HG03460 (cell line): ENCODE measurements around the gene UTP25.

Experiments
- ATAC-seq: cut with Tn5 transposase; IDR thresholded peaks from one replicate; pipeline ENCODE4 v1.9.1; 2021; ENCODE audit not compliant: unreplicated experiment

UTP25 gene

DNA sequence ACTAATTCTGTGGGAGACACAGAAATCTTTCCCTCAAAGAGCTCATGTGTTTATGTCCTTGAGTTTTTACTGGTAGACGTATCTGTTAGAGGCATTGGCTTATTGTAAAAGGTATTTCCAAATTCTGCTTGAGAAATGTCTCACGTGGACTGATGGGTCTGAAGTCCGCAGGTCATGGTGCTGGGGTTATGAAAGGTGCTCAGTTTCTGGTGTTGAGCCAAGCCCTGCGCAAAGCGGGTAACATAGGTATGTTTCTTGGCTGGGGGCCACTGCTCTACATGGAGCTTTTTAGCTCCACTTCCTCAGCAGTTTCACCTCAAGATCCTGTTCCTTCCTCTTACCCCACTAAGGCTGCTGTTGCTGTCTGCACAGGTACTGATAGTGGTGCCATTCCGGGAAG is 10.8 kb downstream of the UTP25 start:
- no peak for ATAC-seq

GRCh38 chr1:209839875-209840546 is 12.2 kb downstream of the UTP25 start:
- no peak for ATAC-seq

DNA sequence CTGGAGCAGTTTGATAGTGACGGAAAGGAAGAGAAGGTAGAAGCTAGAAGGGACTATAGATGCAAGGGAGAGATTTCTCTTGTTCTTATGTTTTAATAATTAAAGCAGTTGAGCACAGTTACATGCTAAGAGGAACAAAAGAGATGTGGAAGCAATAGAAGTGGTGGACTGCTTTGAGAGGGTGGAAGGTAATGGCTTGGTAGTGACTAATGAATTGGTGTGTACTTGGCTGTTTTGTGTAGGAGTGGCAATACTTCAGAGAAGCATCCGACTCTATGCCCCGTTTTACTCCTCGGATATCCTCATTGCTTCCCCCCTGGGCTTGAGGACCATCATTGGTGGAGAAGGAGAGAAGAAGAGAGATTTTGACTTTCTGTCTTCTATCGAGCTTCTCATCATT is 12.8 kb downstream of the UTP25 start:
- no peak for ATAC-seq

- ATAC-seq, result no peak
Measured at GRCh38 chr1:209844695-209845407, 17.1 kb downstream of the UTP25 start.

- ATAC-seq, result no peak
Measured at GRCh38 chr1:209845408-209845725, 17.6 kb downstream of the UTP25 start.

- no peak for ATAC-seq
Measured at GRCh38 chr1:209849388-209849787, 21.6 kb downstream of the UTP25 start.

- ATAC-seq, result peak; percentile 73
Measured at GRCh38 chr1:209850342-209850979, 22.7 kb downstream of the UTP25 start.

DNA sequence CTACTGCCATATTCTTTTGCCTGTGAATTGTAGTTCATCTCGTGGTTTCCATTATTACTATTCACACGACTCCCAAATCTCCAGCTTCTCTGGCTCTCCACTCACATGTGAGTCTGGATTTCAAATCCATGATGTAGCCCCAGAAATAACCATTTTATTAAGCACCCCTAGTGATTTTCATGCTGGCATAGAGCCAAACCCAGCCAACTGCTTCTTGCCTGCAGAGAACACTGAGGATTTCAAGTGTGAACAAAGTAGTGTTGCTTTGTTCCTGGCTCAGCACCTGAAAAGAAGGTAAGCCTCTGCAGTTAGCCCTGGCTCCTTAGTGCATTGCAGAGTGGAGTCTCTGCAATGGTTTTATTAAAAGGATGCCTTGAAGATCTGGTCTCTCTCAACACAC is 25.9 kb downstream of the UTP25 start:
- no peak for ATAC-seq

DNA sequence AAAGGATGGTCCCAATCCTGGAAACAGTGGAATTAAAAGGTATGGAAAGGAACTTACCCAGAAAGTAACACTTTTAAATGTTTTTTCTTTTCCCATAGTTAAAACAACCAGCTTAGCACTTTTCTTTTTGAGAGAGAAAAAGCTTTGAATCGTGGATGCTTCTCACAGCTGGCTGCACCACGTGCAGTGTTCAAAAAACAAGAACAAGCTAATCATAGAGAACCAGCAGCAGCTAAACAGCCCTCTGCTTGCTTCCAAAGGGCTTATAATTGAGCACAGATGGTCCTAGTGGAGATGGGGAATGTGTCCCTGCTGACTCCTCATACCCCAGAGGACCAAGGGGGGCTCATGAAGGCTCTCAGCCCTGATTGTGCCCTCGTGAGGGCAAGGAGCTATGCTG is 26.4 kb downstream of the UTP25 start:
- no peak for ATAC-seq

GRCh38 chr1:209855006-209855405 is 27.2 kb downstream of the UTP25 start:
- no peak for ATAC-seq

DNA sequence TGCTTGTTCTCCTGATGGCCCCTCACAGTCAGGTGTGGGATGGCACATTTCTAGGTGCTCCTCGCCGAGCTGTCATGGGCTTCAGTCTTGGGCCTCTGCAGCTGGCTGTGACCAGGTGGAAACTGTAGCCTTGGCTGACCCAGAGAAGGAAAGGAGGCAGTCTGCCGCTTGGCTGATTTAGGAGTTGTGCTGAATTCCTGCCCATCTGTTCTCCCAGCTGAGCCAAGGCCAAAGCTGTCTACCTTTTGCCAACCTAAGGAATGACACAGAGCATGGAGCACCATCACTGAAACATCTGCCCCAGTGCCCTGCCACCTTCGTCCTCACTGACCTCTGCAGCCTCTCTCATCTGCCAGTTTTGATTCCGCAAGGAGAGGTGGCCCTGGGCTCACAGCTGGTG is 27.9 kb downstream of the UTP25 start:
- no peak for ATAC-seq

- no peak for ATAC-seq
Measured at GRCh38 chr1:209858561-209859103, 30.9 kb downstream of the UTP25 start.

DNA sequence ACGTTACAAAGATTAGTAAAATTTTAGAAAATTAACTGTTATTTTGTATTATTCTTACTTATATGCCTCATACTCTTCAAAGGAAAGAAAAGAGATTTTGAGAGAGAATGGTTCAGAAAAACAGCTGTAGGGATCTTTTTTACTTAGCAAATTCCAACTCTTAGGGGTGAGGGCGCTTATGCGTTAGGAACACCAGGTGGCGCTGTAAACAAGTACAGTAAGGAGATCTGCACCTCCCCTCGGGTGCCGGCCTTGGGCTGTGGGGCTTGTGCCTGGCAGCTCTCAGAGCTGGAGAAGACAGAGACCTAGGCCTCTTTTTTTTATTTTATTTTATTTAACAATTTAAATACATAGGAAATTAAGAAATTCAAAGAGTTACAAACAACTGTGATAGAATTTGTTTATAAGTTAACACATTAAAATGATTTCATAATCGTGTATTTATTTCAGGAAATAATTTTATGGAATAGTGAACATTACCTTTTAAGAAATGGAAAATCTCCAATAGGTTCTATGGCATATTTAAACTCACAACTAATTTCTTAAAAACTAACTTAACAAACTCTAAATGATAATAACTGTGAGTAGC is 32.6 kb downstream of the UTP25 start:
- peak; percentile 95 for ATAC-seq

DNA sequence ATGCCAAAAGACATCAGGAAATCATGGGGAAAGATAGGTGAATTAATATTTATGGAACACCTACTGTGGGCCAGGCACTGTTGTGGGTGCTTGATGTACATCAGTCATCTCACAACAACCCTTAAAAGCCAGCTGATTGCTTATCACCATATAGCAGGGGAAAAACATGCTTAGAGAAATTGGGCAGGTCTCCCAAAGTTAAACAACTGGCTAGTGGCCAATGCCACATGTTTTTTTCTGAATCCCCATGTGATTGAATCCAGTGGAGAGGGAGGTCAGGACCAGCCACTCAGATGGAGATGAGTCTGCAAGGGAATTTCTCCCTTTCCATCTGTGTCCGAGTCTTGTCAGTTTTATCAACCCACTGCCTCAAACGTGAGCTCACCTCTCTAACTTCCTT is 33.5 kb downstream of the UTP25 start:
- no peak for ATAC-seq

DNA sequence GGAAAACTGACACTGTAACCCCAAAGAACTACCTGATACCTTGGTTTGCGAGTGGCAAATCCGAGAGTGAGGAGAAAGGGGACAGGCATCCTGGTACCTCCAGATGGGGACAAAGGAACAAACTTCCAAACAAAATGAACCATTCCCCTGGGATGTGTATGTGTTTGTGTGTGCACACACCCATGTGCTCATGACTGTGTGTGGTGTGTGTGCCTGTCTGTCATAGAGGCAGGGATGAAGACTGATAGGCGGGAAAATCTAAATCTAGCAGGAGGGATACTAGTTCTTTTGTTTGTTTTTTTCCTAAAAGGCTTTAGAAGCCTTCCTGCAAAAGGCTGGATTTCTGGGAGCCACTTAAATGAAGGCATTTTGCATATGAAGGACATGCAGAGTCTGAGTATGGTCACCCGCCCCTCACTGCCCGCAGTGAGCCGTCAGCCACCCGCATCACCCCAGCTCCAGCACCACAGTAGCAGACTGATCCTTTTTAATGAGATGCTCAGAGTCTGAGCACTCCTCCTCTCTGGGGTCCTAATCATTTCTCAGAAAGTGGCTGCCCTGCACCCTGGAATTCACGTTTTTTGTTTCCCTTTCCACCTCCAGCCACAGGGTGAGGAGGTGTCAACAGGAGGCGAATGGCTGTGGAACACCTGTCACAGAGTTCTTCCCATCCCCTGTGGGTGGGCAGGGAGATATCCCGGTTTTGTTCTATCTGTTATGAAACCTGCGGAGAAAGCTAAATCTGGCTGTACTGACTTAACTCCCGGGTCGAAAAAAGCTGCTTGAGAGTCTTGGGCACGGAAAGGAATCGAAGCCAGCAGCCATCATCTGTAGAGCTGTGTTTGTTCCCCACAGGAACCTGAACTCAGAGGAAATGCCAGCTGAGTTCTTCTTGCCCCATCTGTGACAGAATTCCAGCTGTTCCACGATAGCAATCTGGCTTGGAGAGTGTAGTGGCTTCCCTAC is 34.9 kb downstream of the UTP25 start:
- ATAC-seq, result no peak

- ATAC-seq, result no peak
Measured at GRCh38 chr1:209863766-209864485, 36.2 kb downstream of the UTP25 start.

GRCh38 chr1:209866201-209866600 is 38.4 kb downstream of the UTP25 start:
- ATAC-seq, result no peak

- ATAC-seq, result no peak
Measured at GRCh38 chr1:209869291-209870149, 41.7 kb downstream of the UTP25 start.
